Cerebellar cortex (tissue), 1 donor: ENCODE data around the gene LAMC3.

Experiments used
- DNase-seq: peaks from one replicate; pipeline ENCODE4 v3.0.0-alpha.2; 2015; ENCODE audit warnings: low spot score

The LAMC3 gene

DNA sequence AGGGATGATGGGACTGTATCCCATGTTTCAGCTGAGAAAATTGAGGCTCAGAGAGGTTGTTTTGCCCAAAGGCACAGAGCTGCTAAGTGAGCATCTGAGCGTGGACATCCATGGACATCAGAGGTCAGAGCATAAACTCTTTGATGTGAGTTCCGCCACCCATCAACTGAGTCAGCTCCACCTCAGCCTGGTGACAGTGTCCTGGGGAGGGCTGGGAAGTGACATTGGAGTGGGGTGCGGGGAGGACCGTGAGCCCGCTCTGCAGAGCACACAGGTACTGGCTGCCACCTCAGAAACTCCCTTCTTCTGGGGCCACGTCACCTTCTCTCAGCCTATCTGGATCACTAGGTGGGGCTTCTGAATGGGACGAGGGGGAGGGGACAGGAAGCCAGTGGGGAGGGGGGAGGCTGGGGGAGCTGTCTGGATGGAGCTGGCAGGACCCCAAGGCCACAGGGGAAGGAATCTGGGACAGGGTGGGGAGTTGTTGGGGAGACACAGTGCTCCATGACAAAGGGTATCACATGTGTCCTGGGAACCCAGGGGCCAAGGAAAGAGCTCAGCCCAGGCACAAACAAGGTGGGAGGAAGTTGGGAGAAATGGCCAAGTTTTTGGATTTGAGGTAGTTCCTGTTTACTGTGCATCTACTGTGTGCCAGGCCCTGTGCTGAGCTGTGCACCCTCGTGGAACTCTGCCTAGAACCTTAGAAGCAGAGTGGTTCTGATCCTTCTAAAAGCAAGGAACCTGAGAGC is 2.5 kb downstream of the LAMC3 start:
- DNase-seq = no peak

DNA sequence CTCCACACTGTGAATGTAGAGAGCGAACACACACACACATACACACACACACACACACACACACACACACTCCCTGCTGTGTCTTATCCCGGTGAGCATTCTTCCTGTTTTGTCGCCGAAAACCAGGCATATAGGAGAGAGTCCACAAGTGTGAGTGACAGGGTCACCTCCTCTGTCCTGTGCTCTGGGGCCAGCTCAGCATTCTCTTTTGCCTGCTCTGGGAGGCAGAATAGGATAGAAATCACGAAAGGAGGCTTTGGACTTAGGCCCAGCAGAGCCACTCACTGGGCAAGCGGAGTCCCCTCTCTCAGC is 3.0 kb downstream of the LAMC3 start:
- no peak for DNase-seq

DNA sequence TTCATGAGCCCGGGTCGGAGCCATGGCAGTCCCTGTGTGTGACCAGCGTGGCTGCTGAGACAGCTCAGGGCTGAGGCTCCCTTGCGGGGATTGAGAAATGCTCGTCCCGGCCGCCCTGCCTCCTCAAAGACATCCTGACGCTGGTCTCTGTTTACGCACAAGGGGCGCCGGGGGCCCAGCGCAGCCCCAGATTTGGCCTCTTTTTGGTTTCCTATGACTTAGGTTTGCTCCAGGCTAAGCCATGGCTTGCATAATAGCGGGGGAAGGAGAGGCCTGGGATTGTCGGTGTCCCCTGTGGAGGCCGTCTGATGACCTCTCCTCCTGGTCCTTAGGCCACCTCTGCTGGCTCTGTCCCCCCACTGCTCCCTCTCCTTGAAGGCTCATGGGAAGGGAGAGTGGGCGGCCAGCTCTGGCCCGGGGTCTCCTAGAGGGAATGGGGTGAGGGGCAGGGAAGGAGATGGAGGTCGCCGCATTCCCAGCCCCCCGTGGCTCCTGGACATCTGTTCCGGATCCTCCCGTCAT is 3.5 kb downstream of the LAMC3 start:
- no peak for DNase-seq

DNA sequence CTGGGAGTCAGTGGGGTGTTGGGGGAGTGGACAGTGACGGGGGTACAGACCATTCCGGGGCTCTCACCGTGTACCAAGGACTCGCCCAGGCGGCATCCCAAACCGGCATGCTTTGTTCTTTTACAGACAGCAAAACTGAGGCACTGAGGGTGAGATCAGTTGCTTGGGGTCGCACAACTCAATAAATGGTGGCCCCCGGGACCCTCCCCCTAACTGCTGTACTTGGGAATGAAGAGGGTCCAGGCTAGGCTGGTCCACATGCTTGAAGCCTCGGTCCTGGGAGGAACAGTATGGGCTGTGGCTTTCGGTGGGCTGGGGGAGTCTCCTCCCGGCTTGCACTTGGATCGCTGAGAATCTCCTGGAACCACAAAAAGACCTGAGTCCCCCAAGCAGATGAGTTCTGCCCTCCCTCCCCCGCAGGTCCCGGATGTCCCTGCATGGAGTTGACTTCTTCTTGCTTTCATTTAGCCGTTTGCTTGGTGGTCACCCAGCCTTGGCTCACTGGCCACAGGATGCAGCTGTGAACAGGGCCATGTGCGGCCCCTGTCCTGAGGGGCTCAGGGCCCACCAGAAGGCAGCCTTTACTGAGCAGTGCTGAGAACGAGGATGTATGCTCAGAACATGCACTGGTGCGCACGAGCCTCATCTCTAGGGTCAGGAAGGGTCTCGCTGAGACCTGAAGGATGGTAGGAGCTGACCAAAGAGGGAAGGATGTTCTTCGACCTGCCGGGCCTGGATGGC is 4.2 kb downstream of the LAMC3 start:
- DNase-seq = no peak

DNA sequence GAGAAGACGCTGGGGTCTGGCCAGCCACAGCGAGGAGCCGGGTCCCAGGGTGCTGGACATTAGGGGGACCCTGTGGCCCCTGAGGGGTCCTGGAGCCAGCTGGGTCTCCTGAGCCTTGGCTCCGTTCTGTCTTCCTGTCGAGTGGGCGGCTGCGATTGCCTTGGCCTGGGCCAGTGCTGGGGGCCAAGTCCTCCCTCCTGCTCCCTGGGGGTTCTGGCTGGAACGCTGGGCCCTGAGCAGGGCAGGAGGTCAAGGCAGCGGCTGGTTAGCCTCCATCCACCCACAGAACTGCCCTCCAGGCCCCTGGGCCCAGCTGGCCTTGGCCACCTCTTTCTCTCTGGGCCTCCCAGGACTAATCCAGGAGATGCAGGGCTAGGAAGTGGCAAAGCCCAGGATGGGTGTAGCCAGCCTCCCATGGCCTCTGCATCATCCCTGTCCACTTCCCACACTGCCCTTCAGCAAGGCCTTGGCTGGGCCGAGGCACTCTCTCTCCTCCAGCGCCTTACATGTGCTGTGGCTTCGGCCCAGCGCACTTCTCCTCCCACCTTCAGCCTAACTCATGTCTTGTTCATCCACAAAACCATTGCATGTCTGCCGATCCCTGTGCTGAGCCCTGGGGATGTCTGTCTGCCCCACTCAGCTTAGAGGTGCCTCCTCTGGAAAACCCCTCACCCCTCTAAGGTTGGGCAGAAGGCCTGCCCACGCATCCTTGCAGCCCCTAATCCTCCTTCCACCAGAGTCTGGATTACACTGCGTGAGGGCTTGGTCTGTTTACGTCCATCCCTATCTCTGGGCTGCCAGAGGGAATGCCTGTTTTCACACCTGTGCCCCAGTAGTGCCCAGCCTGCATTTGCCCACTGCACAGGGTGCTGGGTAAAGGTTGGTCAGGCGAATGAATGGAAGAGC is 5.0 kb downstream of the LAMC3 start:
- DNase-seq = no peak

DNA sequence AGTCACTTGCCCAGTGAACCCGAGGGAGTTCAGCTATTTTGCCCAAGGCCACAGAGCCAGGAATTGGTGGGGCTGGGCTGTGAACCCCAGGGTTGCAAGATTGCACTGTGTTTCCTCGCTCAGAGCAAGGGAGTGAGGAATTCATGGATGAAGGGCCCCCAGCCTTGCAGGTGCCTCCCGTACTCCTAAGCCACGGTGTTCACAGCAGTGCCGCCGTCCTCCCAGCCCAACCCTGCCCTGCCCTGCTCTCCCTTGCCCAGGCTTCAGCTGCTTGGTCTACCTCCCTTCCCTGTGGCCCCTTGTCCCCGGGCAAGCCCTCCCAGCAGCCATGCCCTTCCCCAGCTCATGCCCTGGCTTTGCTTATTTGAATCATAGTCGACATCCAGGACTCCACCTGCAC is 6.1 kb downstream of the LAMC3 start:
- no peak for DNase-seq

DNA sequence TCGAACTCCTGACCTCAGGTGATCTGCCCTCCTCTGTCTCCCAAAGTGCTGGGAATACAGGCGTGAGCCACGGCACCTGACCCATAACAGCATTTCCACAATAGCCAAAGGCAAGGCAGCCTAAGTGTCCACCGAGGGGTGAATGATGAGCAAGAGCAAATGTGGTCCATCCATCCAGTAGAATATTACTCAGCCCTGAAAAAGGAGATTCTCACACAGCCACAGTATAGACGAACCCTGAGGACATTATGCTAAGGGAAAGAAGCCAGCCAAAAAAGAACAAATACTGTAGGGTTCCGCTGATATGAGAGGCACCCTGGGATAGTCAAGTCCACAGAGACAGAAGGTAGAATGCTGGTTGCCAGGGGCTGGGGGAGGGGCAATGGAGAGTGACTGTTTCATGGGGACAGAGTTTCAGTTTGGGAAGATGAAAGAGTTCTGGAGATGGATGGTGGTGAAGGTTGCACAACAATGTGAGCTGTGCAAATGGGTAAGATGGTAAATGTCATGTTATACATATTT is 7.0 kb downstream of the LAMC3 start:
- DNase-seq = no peak

DNA sequence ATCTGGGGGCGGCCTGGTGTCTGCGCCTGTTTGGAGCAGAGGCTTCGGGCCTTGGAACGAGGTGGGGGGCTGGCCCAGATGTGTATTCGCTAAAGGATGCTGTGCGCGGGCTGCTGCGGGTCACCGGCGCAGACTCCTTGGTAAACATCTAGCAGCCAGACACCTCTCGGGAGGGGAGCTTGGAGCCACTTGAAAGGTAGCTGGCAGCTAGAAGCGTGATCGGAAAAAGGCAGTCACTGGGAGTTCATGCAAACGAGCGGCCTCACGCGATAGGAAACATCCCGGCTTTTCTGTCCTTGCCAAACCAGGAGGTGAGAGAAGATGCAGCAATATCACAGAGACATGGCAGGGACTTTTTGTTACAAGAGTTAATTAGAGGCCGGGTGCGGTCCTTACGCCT is 8.1 kb downstream of the LAMC3 start:
- no peak for DNase-seq

DNA sequence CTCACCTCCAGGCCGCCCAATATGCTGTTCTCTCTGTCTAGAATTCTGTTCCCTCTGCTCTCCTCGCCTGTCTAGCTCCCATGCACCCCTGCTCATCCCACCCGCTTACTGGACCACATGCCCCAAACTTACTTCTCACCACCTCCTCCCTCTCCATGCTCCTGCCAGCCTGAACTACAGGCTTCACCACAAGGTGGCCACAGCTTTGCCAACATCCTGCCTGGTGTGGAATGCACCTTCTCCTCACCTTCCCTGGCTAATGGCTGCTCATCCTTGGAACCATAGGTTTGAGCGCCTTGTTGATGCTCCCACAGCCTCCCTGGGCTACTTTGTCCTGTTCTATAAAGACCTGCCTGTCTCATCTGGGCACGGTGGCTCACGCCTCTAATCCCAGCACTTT is 9.6 kb downstream of the LAMC3 start:
- DNase-seq = no peak

DNA sequence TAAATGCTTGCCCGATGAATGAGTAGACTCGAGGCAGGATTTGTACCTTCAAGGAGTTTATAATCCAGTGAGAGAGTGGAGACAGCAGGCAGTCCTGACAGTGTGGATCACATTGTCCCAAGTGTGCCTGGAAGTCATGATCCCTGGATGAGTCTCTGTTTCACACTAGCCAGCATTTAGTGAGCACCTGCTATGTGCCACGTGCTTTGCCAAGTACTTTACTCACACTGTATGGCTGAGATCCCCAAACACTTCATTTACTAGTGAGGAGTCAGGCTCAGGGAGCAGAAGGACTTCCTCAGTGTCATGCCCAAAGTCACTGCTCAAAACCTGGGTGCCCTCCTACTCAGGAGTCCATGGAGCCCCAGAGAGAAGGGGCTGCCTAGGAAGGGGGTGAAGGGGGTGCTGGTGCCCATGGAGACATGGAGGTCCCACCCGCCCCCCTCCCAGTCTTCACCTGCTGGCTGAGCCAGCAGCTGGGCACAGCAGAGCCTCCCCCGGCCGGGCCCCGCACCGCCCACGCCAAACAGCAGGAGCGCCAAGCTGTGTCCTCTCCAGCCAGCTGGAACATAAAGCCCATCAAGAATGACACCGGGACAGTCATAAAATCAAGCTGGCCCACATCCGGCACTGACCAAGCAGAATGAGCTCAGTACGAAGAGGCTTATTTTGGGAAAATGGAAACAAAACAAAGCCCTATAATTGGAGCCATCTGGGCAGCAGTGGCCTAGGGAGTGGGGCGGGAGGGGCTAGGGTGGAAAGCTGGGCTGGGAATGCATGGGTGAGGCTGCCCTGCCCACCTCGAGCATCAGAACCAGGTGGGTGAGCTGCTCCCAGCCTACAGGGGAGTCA is 10.6 kb downstream of the LAMC3 start:
- no peak for DNase-seq

DNA sequence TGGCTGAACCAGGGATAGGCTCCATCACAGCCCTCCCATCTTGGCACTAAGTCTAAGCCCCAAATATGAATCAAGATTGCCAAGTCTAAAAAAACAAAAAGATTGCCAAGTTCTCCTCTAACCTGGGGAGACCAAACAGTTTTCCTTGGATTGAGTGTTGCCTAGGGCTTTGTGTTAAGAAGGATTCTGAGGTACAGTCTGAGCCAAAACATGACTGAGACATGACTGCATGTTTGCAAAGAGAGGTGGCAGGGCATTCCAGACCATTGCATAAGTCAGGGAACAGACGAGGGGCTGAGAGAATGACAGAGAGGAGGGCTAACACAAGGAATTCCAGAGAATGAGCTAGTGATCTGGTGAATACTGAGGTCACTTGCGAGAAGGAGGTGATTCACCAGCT is 11.4 kb downstream of the LAMC3 start:
- DNase-seq = no peak

DNA sequence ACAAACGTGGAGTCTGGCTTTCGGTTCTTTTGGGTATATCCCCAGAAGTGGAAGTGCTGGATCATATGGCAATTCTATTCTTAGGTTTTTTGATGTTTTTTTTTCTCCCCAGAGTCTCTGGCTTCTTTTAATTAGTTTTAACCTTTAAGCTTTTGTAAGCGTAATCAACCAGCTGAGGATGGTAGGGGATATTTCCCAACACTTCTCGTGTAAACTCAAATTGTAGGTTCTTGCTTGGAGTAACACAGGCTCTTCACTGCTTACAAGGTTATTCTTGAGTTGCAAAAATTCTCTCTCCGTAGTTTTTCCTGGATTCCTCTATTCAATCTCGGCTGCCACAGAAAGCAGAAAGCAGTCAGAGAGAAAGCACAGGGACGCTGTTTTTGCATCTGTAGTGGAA is 11.9 kb downstream of the LAMC3 start:
- DNase-seq = no peak

DNA sequence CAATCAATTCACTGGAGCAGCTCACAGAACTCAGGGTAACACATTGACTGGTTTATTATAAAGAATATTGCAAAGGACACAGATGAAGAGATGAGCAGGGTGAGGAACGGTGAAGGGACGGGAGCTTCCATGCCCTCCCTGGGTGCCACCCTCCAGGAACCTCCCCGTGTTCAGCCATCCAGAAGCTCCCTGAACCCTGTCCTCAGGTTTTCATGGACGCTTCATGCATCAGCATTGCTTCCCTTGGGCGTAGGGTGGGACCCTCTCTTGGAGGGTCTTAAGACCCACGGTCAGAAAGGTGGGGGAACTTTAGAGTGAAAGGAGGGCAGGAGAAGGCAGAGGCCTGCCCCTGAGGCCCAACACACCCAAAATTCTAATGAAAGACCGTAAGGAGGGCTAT is 12.8 kb downstream of the LAMC3 start:
- DNase-seq = no peak

DNA sequence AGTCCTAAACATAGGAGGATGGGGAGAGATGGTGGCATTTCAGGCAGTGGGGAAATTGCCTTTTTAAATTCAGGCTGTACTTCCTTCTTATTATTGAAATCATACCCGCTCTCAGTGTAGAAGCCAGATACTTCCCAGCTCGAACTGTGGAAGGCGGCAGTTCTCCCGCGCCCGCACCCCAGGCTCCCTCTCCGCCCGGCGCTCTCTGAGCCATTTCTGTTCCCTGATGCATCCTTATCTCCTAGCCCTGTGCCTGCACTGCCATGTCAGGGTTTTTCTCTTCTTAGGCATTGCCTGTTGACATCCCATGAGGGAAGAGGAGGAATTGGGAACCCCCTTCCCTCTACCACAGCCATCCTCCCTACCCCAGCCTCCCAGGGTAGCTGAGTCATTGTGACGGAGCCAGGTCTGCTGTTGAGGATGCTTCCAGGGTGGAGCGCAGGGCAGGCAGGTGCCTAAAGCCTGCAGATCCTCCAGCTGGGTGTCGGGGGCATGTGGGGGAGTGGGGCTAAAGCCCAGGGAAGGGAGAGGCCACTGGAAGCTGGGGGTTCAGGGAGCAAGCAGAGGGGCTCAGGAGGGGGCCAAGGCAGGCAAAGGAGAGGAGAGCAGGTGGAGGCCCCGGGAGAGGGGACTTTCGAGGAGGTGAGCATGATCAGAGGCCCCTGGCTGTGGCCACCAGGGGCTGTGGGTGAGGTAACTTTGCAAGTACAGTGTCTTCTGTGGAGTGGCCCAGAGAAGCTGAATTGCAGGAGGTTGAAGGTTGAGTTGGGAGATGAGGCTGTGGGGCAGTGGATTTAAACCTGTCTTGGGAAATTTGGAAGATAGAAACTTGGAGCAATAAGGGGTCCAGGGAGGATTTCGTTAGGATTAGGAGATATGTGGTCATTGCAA is 16.2 kb downstream of the LAMC3 start:
- no peak for DNase-seq

DNA sequence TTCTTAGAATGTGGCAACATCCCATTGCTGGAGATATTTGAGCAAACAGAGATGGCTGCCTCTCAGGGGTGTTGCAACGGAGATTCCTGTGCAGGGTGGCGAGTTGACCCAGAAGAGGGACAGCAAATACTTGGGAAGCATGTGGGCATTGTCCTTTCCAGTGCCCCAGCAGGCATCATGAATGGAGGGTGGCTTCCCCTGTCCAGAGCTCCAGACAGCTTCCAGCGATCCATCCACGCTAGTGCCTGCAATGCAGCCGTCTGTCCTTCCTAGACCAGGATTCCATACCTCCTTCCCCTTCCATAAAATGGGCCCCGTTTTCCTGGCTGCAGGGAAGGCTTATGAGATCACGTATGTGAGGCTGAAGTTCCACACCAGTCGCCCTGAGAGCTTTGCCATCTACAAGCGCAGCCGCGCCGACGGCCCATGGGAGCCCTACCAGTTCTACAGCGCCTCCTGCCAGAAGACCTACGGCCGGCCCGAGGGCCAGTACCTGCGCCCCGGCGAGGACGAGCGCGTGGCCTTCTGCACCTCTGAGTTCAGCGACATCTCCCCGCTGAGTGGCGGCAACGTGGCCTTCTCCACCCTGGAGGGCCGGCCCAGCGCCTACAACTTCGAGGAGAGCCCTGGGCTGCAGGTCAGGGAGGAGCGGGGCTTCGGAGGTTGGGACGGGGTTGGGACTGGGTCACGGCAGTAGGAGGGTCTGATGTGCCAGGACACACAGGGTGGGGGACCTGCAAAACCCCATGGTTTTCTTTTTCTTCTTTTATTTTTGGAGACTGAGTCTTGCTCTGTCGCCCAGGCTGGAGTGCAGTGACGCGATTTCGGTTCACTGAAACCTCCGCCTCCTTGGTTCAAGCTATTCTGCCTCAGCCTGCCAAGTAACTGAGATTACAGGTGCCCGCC is 17.2 kb downstream of the LAMC3 start:
- DNase-seq = no peak

DNA sequence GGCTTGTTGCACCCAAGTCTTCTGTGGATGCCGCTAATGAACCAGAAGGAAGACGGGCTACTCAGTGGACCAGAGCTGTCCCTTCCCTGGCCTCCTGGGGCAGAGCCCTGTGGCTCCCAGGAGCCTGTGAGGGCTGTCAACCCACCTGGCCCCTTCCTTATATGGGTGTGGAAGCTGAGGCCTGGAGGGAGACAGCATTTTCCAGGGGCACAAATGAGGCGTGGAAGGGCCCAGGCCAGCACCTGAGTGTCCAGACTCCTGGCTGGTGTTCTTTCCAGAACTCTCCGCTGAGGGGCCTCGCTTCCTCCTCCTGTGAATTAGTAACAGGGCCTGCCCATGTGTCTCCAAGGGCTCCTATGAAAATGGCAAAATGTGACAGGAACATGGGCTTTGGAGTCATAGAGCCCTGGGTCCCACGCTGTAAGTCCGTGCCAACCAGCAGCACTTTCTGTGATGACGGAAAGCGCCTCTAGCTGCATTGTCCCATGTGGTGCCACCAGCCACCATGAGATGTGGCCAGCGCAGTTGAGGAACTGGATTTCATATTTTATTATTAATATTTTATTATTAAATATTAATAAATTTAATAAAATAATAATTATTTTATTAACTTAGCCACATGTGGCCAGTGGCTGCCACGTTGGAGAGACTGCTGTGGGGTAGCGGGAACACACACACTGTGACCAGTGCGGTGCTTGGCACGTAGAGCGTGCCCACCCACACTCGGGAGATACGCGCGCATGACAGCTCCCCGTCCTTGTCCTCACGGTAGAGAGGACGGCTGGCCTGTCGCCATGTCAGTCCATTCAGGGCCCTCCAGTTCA is 18.3 kb downstream of the LAMC3 start:
- no peak for DNase-seq

DNA sequence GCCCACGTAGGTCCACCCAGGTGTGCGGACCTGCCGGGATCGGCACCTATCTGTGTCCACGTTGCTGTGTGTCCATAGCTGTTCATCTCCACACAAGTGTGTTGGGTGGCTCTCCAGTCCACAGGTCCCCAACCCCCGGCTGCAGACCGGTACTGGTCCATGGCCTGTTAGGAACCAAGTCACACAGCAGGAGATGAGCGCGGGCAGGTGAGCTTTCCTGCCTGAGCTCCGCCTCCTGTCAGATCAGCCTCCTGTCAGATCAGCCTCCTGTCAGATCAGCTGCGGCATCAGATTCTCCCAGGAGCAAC is 18.9 kb downstream of the LAMC3 start:
- DNase-seq = no peak

DNA sequence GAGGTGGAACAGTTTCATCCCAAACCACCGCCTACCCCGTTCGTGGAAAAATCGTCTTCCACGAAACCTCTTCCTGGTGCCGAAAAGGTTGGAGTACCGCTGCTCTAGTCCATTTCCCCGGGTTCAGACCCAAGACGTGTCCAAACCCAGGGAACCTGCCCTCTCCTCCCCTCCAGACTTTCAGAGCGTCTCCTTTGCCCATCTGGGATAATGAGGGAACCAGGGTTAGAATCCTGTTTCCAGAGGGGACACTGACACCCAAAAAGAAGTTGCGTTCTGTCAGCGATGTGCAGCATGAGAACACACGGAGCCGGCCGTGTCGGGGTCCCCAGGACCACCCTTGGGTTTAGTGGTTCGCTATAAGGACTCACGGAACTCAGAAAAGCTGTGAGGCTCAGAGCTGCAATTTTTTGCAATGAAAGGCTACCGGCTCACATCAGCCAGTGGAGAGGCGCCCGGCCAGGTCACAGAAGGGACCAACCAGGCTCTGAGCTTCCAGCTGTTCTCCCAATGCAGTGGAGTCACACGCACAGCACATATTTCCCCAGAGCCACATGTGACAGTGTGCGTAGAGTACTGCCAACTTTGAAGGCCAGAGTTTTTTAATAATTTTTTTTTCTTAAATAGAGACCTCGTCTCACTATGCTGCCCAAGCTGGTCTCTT is 19.4 kb downstream of the LAMC3 start:
- no peak for DNase-seq
